HK-2 (cell line): ENCODE results near the gene TUBGCP2.

Experiments used
- DNase-seq: peaks from one replicate; pipeline ENCODE4 v3.0.0-alpha.2; 2018; ENCODE audit not compliant: unreplicated experiment

The TUBGCP2 gene

DNA sequence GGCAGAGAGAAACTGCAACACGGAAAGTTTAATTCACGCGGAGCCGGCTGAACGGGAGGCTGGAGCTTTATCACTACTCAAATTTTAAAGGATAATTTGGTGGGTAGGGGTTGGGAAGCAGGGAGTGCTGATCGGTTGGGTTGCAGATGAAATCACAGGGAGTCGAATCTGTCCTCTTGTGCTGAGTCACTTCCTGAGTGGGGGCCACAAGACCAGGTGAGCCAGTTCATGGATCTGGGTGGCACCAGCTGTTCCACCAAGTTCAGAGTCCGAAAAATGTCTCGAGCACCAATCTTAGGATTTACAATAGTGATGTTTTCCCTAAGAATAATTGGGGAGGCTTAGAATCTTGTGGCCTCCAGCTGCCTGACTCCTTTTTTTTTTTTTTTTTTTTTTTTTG lies 34.9 kb upstream of the TUBGCP2 start:
- no peak for DNase-seq

DNA sequence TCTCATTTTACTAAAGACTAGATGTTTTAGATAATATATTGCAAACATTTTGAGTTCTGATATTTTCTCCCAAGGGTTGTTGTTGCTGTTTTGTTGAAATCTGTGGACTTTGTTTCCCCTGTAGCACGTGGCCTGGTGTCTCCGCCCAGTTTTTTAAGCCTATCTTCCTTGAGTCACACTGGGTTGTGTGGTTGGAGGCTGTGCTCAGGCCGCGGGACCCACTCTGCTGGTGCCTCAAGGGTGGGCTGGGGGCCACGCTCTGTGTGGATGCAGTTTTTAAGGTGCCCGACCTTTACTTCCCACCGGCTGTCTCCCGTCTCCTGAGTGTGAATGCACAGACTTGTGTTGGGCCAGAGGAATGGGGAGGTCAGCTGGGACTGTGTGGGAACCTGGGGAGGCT lies 34.3 kb upstream of the TUBGCP2 start:
- DNase-seq: no peak

- DNase-seq: no peak
These were observed 33.3 kb upstream of the TUBGCP2 start for GRCh38 chr10:133341983-133342382.

DNA sequence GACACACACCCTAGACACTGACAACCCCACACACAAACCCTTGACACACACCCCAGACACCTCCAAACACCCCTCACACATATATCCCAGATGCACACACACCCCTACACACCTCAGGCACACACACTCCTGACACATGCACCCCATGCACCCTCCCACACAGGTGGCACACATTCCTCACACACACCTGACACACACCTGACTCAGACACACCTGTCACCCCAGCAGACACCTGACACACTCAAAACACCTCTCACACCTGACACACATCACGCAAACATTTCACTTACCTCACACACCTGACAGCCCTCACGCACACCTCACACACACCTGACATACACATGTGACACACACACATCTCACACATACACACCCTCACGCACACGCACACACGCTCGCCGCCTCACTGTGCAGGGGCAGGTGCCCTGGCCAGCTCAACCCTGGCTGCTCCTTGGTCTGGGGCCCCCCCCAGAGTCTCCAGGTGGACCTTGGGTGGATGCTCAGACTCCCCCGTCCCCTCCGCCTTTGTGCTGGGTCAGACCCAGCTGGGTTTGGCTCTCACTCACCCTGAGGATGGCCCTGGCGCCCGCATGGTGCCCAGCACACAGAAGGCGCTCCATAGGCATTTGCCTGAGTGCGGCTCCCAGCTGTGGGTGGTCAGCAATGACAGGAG lies 31.2 kb upstream of the TUBGCP2 start:
- DNase-seq: no peak

GRCh38 chr10:133338080-133339071 lies 29.7 kb upstream of the TUBGCP2 start:
- no peak for DNase-seq

GRCh38 chr10:133337370-133337725 lies 28.7 kb upstream of the TUBGCP2 start:
- DNase-seq: no peak

GRCh38 chr10:133336577-133337369 lies 28.1 kb upstream of the TUBGCP2 start, which contains the start of gene CALY:
Gene CALY, minus strand, starts transcription at chr10:133336896. Its CDS starts 7,907 bp downstream, at chr10:133328989.
- DNase-seq: no peak

DNA sequence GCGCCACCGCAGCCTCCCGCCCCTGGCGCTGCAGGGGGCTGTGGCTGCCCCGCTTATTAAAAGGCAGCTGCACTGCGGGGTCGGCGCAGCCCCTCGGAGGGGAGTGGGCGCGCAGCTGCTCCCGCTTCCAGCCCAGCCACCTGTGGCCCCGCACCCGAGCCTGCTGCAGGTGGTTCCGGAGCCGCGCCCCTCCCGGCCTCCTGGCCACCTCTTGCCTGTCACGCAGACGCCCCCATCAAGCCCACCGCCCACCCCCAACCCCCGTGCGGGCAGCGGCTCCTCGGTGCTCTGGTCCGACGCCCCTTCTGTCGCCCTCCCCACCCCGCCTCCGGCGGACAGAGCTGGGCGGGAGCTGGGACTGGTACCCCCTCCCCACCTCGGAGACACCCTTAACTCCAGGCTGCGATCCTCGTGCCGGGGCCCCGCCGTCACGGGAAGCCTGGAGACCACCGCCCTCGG lies 27.5 kb upstream of the TUBGCP2 start:
- no peak for DNase-seq

DNA sequence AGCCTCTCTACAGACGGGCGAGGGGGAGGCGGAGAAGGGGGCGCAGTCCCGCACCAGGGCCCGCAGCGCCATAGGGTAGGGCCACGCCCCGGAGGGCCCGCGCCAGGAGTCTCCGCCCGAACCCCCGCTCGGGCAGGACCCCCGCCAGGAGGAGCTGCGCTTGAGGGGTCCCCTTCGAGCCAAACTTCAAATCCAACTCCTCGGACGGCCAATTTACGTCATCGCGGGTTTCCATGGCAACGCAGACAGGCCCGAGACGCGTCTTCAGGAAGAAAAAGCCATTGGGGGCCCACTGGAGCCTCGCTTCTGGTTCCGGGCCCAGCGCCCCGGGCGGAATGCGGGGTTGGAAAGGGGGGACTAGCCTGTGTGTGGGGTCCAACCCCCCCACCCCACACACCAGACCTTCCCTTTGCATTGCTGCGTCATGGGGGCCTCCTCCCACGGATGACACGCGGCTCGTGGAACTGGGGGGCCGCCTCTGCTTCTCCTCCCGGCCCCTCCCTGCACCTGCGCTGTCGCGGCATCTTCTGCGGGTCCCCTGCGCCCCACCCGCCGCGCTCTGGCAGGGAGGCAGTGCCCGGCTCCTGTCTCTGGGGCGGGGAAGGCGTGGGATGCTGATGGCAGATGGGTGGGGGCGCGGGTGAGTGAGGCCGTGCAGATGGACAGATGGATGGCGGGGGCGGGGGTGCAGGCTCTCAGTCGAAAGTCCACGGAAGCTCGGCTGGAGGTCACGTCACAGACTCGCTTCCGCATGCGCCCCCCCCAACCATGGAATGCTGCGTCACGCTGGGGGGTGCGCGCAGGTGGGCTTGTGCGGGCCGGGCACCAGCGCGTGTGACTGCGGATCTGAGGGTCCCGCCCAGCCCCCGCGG lies 26.8 kb upstream of the TUBGCP2 start:
- DNase-seq: no peak

DNA sequence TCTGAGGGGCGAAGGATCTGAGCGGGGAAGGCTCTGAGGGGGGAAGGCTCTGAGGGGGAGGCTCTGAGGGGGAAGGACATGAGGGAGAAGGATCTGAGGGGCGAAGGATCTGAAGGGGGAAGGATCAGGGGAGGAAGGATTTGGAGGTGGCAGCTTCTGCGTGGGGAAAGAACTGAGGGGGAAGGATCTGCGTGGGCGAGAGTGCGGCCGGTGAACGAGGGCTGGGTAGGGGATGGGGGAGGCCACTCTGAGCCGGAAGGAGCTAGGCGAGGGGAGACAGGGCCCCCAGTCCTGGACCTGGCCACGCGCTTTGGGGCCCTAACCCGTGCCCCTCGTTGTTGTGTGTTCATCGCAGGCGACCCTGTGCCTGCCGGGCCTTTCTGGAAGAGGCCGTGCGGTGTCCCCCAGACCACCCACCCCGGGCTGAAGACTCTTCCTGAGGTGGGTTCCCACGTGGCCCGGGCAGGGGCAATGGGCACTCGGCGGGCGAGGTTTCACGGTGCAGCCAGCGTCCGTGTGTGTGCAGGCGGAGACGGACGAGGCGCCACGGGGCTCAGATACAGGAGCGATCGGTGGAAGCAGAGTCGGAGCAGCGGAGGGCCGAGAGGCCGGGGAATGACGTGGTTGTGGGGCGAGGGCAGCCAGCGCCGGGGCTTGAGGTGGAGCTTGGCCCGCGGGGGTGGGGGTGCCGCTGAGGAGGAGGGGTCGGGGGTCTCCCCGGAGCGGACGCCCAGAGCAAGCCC lies 26.0 kb upstream of the TUBGCP2 start:
- DNase-seq: no peak

GRCh38 chr10:133332936-133333699 lies 24.4 kb upstream of the TUBGCP2 start:
- DNase-seq: no peak

GRCh38 chr10:133329491-133330202 lies 21.0 kb upstream of the TUBGCP2 start:
- DNase-seq: peak; percentile 91

DNA sequence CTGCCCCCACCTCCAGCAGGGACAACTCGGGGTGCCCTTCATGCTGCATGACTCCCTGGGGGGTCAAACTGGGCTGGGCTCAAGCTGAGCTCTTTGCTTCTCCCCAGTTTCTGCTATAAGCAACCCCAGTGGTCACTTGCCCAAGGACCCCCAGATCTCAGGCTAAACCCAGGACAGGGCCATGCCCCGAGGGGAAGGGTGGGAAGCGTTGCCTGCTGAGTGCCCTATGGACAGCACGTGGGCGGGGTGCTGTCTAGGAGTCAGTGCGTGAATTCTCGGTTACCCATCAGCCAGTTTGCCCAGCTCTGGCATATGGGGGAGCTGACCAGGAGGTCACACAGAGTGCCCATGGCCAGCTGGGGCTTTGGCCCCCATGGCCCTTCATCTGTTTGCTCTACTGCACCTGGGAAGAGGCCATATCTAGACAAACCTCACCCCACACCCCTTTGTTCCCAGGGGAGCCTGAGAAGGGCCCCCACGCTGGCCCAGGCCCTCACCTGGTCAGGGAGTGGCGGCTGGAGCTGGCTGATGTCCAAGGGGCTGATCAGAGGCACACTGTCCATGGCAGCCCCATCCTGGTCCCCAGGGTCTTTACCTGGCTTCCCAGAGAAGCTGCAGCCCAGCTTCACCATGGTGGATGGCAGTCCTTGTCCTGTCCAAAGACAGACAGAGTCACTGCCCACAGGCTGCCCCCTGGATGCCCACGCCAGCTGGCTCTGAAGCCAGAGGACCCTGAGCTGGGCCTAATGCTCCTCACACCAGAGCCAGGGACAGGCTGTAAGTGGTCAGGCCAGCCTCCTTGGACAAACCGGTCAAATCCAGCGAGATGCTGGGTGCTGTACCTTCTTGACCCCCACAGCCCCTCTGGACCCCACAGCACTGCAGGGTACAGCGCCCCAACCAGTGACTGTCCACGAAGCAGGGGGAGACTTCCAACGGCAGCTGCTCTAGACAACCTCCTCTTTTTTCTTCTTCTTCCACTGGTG lies 20.0 kb upstream of the TUBGCP2 start:
- no peak for DNase-seq

DNA sequence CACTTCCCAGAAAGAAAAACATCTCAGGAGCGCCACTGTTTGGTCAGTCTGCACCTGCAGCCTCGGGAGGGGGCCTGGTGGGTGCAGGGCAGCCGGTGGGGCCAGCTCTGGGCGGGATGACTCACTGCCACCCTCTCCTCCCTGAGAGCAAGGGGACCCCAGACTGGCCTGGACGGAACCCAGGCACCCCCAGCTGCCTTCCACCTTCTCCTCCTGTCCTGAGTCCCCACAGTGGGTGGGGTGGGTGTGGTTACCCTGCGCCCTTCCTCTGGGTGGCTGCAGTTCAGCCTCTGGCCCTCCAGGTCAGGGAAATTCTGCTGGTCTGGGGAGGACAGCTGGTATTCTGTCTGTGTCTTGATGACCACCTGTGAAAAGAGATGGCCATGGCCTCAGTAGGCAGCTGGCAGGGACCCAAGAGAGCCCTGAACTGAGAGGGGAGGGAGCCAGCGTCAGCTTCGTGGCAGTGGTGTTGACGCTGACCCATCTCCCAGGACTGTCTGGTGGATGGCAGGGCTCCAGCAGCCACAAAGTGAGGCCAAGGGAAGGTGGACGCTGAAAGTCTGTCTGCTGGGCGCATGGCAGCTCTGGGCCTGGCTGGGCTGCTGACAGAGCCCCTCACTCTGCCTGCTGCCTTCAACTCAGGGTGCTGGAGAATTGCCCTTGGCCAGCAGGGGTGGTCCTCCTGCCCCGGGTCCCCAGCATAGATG lies 19.1 kb upstream of the TUBGCP2 start:
- DNase-seq: peak; percentile 59

DNA sequence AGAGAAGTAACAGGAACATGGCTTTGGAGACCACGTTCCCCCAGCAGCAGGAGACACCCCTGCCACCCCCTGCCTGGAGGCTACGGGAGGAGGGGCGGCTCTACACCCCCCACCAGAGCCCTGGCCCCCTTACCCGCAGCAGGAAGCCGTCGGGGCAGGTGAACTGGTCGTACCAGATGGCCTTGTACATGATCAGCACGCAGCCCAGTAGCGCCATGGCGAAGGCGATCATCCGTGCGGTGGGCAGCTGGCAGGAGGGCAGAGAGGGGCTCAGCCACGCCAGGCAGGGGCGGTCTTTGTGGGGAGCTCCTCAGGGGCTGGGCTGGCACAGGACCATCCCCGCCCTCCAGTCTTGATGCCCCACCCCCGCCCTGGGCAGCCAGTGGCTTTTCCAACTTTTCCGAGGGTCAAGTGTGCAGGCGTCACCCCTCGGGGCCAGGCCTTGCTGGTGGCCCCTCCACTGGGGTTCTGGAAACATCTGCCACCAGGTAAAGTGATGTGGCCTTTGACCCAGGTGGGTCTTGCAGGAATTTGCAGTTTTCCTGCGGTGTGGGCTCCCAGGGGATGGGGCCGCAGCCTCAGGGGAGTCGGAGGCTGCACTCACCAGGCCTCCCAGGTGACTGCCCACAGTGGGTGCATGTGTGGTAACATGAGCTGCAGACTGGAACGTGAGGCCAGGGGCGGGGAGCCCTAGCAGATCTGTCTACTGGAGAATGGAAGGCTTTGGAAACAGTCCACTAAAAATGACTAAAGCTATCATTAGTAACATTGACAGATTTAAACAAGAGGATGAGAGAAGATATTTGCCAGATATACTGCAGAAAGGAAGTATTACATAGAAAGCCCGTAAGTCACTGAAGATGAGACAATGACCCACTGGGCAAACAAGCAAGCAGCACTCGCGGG lies 18.3 kb upstream of the TUBGCP2 start:
- no peak for DNase-seq

GRCh38 chr10:133326223-133326551 lies 17.5 kb upstream of the TUBGCP2 start:
- no peak for DNase-seq
